DMS53 treated with DMSO at 0.1 percent for 48 hours (cell line): ENCODE results near the gene OGT.
"Not testable (repeated sequence)": the region's sequence is repeated elsewhere in the genome, so short reads cannot be mapped to it uniquely, and the experiment has no call there.

ENCODE experiments used
- DNase-seq: peaks from one replicate; lab custom pipeline; 2025; ENCODE audit not compliant: unreplicated experiment; lab: John Stamatoyannopoulos, UW

Gene OGT

GRCh38 chrX:71532753-71533425, at the start of gene OGT:
TSS of gene OGT (plus strand) at chrX:71533104. CDS start at chrX:71533300, 196 bp downstream.
- peak; percentile 91 for DNase-seq

- DNase-seq, result no peak
Observed at GRCh38 chrX:71487814-71488213, 45.1 kb upstream of the OGT start.

GRCh38 chrX:71489540-71489939, 43.4 kb upstream of the OGT start:
- DNase-seq, result no peak

GRCh38 chrX:71492231-71493065, 40.5 kb upstream of the OGT start:
- DNase-seq, result peak; percentile 16

GRCh38 chrX:71493111-71493613, 39.7 kb upstream of the OGT start:
- DNase-seq, result no peak

- not testable (repeated sequence) for DNase-seq
Observed at GRCh38 chrX:71495979-71496378, 36.9 kb upstream of the OGT start.

GRCh38 chrX:71496476-71496875, 36.4 kb upstream of the OGT start:
- no peak for DNase-seq

GRCh38 chrX:71502080-71502479, 30.8 kb upstream of the OGT start:
- DNase-seq, result not testable (repeated sequence)

GRCh38 chrX:71504346-71504745, 28.6 kb upstream of the OGT start:
- no peak for DNase-seq

GRCh38 chrX:71509289-71509688, 23.6 kb upstream of the OGT start:
- no peak for DNase-seq

GRCh38 chrX:71510161-71510560, 22.7 kb upstream of the OGT start:
- DNase-seq, result no peak

GRCh38 chrX:71513731-71514130, 19.2 kb upstream of the OGT start:
- DNase-seq, result not testable (repeated sequence)

- no peak for DNase-seq
Observed at GRCh38 chrX:71514367-71515037, 18.4 kb upstream of the OGT start.

GRCh38 chrX:71515038-71515396, 17.9 kb upstream of the OGT start:
- DNase-seq, result no peak

- DNase-seq, result no peak
Observed at GRCh38 chrX:71525316-71525715, 7.6 kb upstream of the OGT start.

- DNase-seq, result peak; percentile 29
Observed at GRCh38 chrX:71532078-71532752, 689 bp upstream of the OGT start.

- no peak for DNase-seq
Observed at GRCh38 chrX:71533516-71533850, 579 bp downstream of the OGT start.

GRCh38 chrX:71533851-71534561, 1.1 kb downstream of the OGT start:
- DNase-seq, result no peak

GRCh38 chrX:71534773-71535544, 2.1 kb downstream of the OGT start:
- no peak for DNase-seq

- DNase-seq, result no peak
Observed at GRCh38 chrX:71536285-71536684, 3.4 kb downstream of the OGT start.
